Measurements from ENCODE around the gene AFM.
A peak's percentile ranks its signal among the peaks of the same experiment; 100 is the strongest.

The AFM gene

GRCh38 chr4:73446336-73446938 lies 35.1 kb upstream of the AFM start:
- Mint-ChIP-seq H3K4me1 (peaks cover 11% of the 10 kb centered on the region), H3K27me3 (ENCODE audit: low read depth, poor library complexity) (peaks cover 3% of the 10 kb centered on the region), H3K36me3 (ENCODE audit: low read depth) (no peaks in the 10 kb centered on the region), H3K27ac (no peak overlapping the region), H3K9me3 (no peaks in the 10 kb centered on the region), H3K4me3 (no peak overlapping the region)
- no peak for DNase-seq
- TF ChIP-seq, protein P1, sequence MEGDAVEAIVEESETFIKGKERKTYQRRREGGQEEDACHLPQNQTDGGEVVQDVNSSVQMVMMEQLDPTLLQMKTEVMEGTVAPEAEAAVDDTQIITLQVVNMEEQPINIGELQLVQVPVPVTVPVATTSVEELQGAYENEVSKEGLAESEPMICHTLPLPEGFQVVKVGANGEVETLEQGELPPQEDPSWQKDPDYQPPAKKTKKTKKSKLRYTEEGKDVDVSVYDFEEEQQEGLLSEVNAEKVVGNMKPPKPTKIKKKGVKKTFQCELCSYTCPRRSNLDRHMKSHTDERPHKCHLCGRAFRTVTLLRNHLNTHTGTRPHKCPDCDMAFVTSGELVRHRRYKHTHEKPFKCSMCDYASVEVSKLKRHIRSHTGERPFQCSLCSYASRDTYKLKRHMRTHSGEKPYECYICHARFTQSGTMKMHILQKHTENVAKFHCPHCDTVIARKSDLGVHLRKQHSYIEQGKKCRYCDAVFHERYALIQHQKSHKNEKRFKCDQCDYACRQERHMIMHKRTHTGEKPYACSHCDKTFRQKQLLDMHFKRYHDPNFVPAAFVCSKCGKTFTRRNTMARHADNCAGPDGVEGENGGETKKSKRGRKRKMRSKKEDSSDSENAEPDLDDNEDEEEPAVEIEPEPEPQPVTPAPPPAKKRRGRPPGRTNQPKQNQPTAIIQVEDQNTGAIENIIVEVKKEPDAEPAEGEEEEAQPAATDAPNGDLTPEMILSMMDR (IDR thresholded peaks at IDR 0.05): peak; percentile 83

- Mint-ChIP-seq H3K9me3 (no peaks in the 10 kb centered on the region), H3K36me3 (ENCODE audit: low read depth) (no peaks in the 10 kb centered on the region), H3K27ac (no peak overlapping the region), H3K4me3 (no peak overlapping the region), H3K27me3 (ENCODE audit: low read depth, poor library complexity) (peaks cover 3% of the 10 kb centered on the region), H3K4me1 (peaks cover 11% of the 10 kb centered on the region)
- TF ChIP-seq, protein P1 (IDR thresholded peaks at IDR 0.05): no peak
- DNase-seq: no peak
Measured at GRCh38 chr4:73447671-73448070, 33.9 kb upstream of the AFM start.

- Mint-ChIP-seq H3K36me3 (ENCODE audit: low read depth) (no peaks in the 10 kb centered on the region), H3K9me3 (no peaks in the 10 kb centered on the region), H3K27me3 (ENCODE audit: low read depth, poor library complexity) (peaks cover 3% of the 10 kb centered on the region), H3K27ac (no peak overlapping the region), H3K4me1 (peaks cover 11% of the 10 kb centered on the region), H3K4me3 (no peak overlapping the region)
- no peak for DNase-seq
- TF ChIP-seq, protein P1 (IDR thresholded peaks at IDR 0.05): no peak
Measured at GRCh38 chr4:73448448-73449203, 32.9 kb upstream of the AFM start.

DNA sequence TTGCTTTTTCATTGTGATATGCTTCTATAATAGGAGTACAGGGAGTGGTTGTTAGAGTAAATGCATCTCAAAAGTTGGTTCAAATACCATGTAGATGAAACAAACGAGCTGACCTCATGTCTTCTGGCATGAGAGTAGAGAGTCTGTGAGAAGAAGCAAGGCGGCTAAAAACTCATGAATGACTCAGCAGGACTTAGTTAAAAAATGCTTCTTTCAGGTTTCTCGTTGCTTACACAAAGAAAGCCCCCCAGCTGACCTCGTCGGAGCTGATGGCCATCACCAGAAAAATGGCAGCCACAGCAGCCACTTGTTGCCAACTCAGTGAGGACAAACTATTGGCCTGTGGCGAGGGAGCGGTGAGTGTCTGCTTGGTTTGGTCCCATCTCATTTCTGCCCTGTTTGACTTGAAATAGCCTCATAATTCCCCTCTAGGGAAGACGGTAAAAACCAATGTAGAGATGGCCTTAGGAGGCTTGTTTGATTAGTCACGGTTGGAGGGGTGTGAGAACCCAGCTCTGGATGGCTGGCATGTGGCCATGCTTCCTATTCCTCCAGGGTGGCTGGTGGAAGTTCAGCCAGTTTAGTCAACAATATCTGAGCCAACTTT lies 31.0 kb upstream of the AFM start:
- H3K27ac Mint-ChIP-seq: no peak overlapping the region

GRCh38 chr4:73451404-73451803 lies 30.1 kb upstream of the AFM start:
- H3K4me1 Mint-ChIP-seq: peaks cover 7% of the 10 kb centered on the region
- no peak overlapping the region for H3K4me3 Mint-ChIP-seq
- TF ChIP-seq, protein P1 (IDR thresholded peaks at IDR 0.05): no peak
- H3K27ac Mint-ChIP-seq: no peak overlapping the region
- H3K27me3 Mint-ChIP-seq (ENCODE audit: low read depth, poor library complexity): peaks cover 3% of the 10 kb centered on the region
- H3K9me3 Mint-ChIP-seq: no peaks in the 10 kb centered on the region
- DNase-seq: no peak
- no peaks in the 10 kb centered on the region for H3K36me3 Mint-ChIP-seq (ENCODE audit: low read depth)

More for the DNA sequence above, 31.0 kb upstream of the AFM start:
- no peaks in the 10 kb centered on the region for H3K36me3 Mint-ChIP-seq (ENCODE audit: low read depth)
- TF ChIP-seq, protein P1 (IDR thresholded peaks at IDR 0.05): no peak
- H3K9me3 Mint-ChIP-seq: no peaks in the 10 kb centered on the region
- peaks cover 11% of the 10 kb centered on the region for H3K4me1 Mint-ChIP-seq
- no peak overlapping the region for H3K4me3 Mint-ChIP-seq
- no peak for DNase-seq
- peaks cover 3% of the 10 kb centered on the region for H3K27me3 Mint-ChIP-seq (ENCODE audit: low read depth, poor library complexity)

Data from nephron progenitor cell (in vitro differentiated cells).